ENCODE measurements around the gene LPP.

GRCh38 chr3:188299708-188300107 is 145.8 kb downstream of the LPP start:
- TF ChIP-seq CTCF (IDR thresholded peaks at IDR 0.05): no peak
- TF ChIP-seq EZH2 (IDR thresholded peaks at IDR 0.05; ENCODE audit: borderline replicate concordance, insufficient read depth, low read depth, low read length, poor library complexity, severe bottlenecking): no peak
